Dermis microvascular lymphatic vessel endothelial cell (primary cell): ENCODE results near the gene SLC10A1. TPM values are rescaled to one million over a fixed set of nuclear protein-coding genes. Genes with fewer than 3 reads are reported as not detected.
"Not testable (repeated sequence)": the region's sequence is repeated elsewhere in the genome, so short reads cannot be mapped to it uniquely, and the experiment has no call there.

ENCODE experiments used
- DNase-seq, 2 donors: peaks; one replicate each; pipeline versions ENCODE4 v3.0.0 to v3.0.0-alpha.2; 2010; ENCODE audit warnings: low read depth in 2 of 2
- total RNA-seq: library from RNA; depleted of rRNA; stranded (reverse); fragments of >200 nt; gene quantifications from 2 replicates; pipeline ENCODE4 v1.2.1, GENCODE V29; 2014

Gene SLC10A1
- total RNA-seq, 1 donor from 2014 or later = not detected

GRCh38 chr14:69770559-69770958 lies 26.5 kb downstream of the SLC10A1 start:
- DNase-seq = no peak

DNA sequence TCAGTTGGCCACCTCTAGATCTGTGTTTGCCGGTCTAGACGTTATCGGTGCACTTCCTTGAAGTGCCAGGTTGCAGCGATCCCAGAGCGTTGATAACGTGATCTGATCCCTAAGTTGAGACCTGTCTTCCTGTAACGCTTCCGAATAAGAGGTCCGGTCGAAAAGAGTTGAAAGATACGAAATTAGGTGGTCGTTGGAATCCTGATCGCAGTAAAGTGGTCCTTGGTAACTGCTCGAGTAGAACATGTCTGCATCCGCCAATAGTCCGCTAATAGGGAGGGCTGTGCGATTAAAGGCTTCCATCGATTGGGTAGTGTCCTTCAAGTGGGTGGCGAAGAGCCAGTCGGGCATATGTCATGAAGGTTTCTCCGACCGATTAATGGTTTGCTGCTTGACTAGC lies 27.4 kb downstream of the SLC10A1 start:
- no peak for DNase-seq

- peak; percentile 67 to 82 for DNase-seq
Observed at GRCh38 chr14:69768873-69769272, 28.2 kb downstream of the SLC10A1 start.

- DNase-seq = peak; percentile 86 to 94
Observed at GRCh38 chr14:69767369-69767999, 29.6 kb downstream of the SLC10A1 start.

- DNase-seq = peak; percentile 94 to 97
Observed at GRCh38 chr14:69766984-69767368, 30.1 kb downstream of the SLC10A1 start, which contains the start of gene SRSF5. Gene SRSF5 (plus strand): TSS chr14:69767142. CDS start chr14:69768157, 1,015 bp downstream.

- peak in 1 of 2 donors; percentile 63 for DNase-seq
Observed at GRCh38 chr14:69763761-69764510, 33.1 kb downstream of the SLC10A1 start.

- peak in 1 of 2 donors; percentile 30 for DNase-seq
Observed at GRCh38 chr14:69760810-69761209, 36.2 kb downstream of the SLC10A1 start.

DNA sequence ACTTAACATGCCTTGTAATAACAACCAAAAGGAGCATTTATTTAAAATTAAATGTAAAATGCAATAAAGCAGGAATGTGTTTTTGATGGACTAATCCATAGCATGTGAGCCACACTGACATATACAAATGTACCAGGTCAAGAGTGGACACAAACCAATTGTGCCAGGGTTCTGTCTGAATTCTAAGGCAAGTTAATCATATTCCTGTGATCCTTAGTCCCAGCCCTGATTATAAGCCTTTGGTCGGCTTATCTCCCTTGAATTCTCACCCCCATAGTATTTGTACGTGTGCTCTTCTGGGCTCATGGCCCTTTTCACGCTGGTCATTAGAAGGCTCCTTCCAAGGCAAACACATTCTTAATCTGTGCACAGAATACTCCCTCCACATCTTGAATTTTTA lies 40.7 kb downstream of the SLC10A1 start:
- DNase-seq = no peak

GRCh38 chr14:69755784-69756183 lies 41.3 kb downstream of the SLC10A1 start:
- no peak for DNase-seq

DNA sequence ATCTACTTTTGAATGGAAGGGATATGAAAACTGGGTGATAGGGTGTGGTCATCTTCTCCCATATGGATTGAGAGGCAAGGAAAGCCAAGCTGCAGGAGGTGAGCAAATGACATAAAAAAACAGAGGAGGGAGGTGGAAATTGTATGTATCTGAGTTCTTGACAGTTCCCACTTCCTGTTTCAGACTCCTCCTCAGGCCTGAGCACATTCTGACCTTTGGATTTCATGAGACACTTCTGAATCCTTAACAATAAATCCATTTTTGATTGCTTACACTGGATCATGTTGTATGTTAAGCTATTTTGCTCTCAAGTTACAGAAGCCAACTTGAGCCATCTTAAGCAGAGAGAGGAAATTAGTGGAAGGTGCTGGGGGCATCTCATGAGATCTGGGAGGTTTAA lies 41.7 kb downstream of the SLC10A1 start:
- no peak for DNase-seq

GRCh38 chr14:69754487-69754886 lies 42.6 kb downstream of the SLC10A1 start:
- no peak for DNase-seq

- no peak for DNase-seq
Observed at GRCh38 chr14:69753860-69754259, 43.2 kb downstream of the SLC10A1 start.

DNA sequence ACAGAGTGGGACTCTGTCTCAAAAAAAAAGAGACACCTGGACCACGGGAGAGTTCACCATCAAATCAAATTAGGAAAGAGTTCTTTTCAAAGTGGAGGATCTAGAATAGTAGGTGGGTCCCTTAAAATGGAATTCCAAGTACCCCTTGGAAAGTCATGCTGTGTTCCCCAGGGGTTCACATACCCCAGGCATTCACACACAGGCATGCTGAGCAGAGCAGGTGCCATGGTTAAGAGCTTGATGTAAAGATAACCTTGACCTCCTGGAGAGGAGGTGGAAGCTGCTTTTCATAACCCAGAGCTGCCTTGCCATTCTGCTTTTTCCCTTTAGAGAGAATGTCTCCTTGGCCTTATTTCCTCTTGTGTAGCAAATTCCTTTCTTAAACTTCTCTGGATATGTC lies 44.3 kb downstream of the SLC10A1 start:
- DNase-seq = no peak

DNA sequence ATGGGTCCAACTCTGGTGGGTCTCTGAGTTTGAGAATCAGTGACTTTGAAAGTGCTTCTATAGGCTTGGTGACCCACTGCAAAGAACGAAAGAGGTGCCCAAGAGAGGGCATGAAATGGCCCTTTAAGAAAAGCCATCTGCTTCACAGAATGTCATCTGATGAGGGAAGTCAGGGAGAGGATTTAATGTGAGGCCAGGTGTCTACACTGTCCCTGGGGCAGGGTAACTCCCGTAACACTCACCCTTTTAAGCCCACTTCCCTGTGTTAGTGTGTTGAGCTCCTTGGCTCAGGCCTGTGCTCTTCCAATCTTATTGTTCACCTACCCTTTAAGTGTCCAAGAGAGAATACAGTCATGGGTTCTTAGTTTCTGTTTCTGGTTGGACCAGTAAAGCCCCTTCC lies 46.5 kb downstream of the SLC10A1 start:
- DNase-seq = no peak

GRCh38 chr14:69749956-69750355 lies 47.1 kb downstream of the SLC10A1 start:
- DNase-seq = no peak

- DNase-seq = no peak
Observed at GRCh38 chr14:69741055-69741454, 56.0 kb downstream of the SLC10A1 start.

DNA sequence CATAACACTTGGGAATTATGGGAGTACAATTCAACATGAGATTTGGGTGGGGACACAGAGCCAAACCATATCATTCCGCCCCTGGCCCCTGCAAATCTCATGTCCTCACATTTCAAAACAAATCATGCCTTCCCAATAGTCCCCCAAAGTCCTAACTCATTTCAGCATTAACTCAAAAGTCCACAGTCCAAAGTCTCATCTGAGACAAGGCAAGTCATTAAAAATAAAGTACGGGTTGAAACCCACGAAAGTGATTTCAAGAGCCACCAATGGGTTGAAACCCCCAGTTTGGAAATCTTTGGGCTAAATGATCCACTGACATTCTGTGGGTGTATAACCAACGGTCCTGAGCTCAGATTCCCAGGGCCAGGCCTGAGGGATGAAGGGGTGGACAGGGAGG lies 60.6 kb downstream of the SLC10A1 start:
- not testable (repeated sequence) for DNase-seq

GRCh38 chr14:69731919-69732598 lies 65.0 kb downstream of the SLC10A1 start:
- DNase-seq = not testable (repeated sequence)

DNA sequence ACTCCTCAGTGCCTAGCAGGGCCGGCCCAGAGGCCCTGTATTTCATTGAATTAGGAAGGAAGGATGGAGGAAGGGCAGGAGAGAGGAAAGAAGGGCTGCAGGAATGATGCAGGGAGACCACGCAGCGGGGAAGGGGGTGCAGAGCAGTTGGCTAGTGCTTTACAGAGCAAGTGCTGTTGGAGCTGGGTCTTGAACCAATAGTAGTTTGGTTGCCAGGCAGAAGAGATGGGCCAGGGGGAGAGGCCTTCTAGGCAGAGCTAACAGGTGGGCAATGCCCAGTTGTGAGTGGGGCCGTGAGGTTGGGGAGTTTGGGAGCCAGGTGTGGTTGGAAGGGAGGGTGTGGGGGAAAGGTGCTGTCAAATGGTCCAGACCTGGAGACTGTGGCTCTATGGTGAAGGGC lies 69.2 kb downstream of the SLC10A1 start:
- no peak for DNase-seq

GRCh38 chr14:69726761-69727511 lies 70.1 kb downstream of the SLC10A1 start:
- DNase-seq = peak; percentile 30 to 71
